GM18861 (cell line): ENCODE data around the gene RFNG.

Experiments
- ATAC-seq: cut with Tn5 transposase; IDR thresholded peaks from one replicate; pipeline ENCODE4 v1.9.1; 2021; ENCODE audit not compliant: unreplicated experiment

The RFNG gene

GRCh38 chr17:82004517-82005455, 46.8 kb downstream of the RFNG start:
- ATAC-seq = no peak

- ATAC-seq = no peak
These were observed 47.9 kb downstream of the RFNG start for GRCh38 chr17:82003411-82004381.

- no peak for ATAC-seq
These were observed 50.0 kb downstream of the RFNG start for GRCh38 chr17:82001571-82002056.

- no peak for ATAC-seq
These were observed 50.6 kb downstream of the RFNG start for GRCh38 chr17:82000803-82001570.

GRCh38 chr17:81999976-82000802, 51.4 kb downstream of the RFNG start:
- no peak for ATAC-seq

GRCh38 chr17:81999587-81999975, 52.0 kb downstream of the RFNG start:
- ATAC-seq = no peak

- ATAC-seq = no peak
These were observed 52.7 kb downstream of the RFNG start for GRCh38 chr17:81998691-81999438.

- ATAC-seq = no peak
These were observed 53.4 kb downstream of the RFNG start for GRCh38 chr17:81998212-81998611.
